Central memory CD8-positive, alpha-beta T cell (primary cell): Measurements from ENCODE around the gene EFL1.

Experiments used
- ATAC-seq: fragments of 150-1000 bp; cut with Tn5 transposase; replicated peaks from 2 replicates; pipeline ENCODE4 v1.10.0; 2022; ENCODE audit warnings: mild to moderate bottlenecking, moderate FRiP score, moderate number of reproducible peaks; ENCODE audit not compliant: poor library complexity, severe bottlenecking; ENCODE audit errors: extremely low read depth
- DNase-seq, 2 donors: peaks; one replicate each; pipeline ENCODE4 v3.0.0; 2021; ENCODE audit warnings: low spot score in 2 of 2
- H3K27ac Mint-ChIP-seq: one replicate; pipeline ENCODE4 v1.8.0; 2022; ENCODE audit warnings: low read depth, mild to moderate bottlenecking, moderate library complexity, mixed read lengths
- H3K27me3 Mint-ChIP-seq: one replicate; pipeline ENCODE4 v1.8.0; 2022; ENCODE audit warnings: mixed read lengths
- H3K36me3 Mint-ChIP-seq: one replicate; pipeline ENCODE4 v1.8.0; 2022; ENCODE audit warnings: mild to moderate bottlenecking, moderate library complexity, mixed read lengths; ENCODE audit not compliant: insufficient read depth
- H3K4me1 Mint-ChIP-seq: one replicate; pipeline ENCODE4 v1.8.0; 2022; ENCODE audit warnings: mixed read lengths
- H3K4me3 Mint-ChIP-seq: one replicate; pipeline ENCODE4 v1.8.0; 2022; ENCODE audit warnings: mild to moderate bottlenecking, moderate library complexity, mixed read lengths
- H3K9me3 Mint-ChIP-seq: one replicate; pipeline ENCODE4 v1.8.0; 2022; ENCODE audit warnings: mixed read lengths

EFL1 gene

DNA sequence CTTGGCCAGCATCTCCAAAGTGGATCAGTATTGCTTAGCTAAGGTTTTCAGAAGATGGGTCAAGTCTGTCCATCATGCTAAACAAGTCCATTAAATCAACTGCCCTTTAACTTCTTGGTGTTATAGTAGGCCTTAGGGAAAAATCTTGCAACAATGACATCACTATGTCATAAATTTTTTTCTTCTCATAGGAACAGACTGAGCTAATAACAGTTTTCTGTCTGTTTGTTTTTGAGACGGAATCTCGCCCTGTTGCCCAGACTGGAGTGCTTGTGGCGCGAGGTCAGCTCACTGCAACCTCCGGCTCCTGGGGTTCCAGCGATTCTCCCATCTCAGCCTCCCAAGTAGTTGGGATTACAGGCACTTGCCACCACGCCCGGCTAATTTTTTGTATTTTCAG, 94.2 kb downstream of the EFL1 start:
- no peak overlapping the region for H3K27ac Mint-ChIP-seq
- DNase-seq (no peak), ATAC-seq (no peak)
- no peaks in the 10 kb centered on the region for H3K27me3 Mint-ChIP-seq
- H3K9me3 Mint-ChIP-seq, result no peaks in the 10 kb centered on the region
- H3K36me3 Mint-ChIP-seq, result peaks cover 3% of the 10 kb centered on the region
- H3K4me3 Mint-ChIP-seq, result no peak overlapping the region
- H3K4me1 Mint-ChIP-seq, result no peaks in the 10 kb centered on the region

DNA sequence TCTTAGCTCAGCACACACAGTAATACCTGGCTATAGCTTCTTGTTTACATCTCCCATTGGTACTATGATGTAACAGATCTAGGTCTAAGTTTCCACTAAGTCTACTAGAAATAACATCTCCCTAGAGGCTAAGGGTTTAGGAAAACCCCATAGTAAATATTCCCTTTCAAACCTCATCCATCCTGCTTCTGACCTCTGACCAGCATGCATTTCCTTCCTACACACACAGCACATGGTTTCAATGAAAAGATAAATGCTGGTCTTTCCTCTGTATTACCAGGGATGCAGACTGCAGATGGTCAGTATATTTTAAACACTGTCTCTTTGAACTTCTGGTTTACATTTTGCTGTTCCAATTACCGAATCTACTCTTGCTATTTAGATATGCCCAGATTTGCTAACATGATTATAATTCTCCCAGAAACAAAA, 96.6 kb downstream of the EFL1 start:
- peaks cover 14% of the 10 kb centered on the region for H3K36me3 Mint-ChIP-seq
- H3K9me3 Mint-ChIP-seq, result no peaks in the 10 kb centered on the region
- H3K27me3 Mint-ChIP-seq, result no peaks in the 10 kb centered on the region
- H3K4me3 Mint-ChIP-seq, result no peak overlapping the region
- DNase-seq (no peak), ATAC-seq (no peak)
- no peaks in the 10 kb centered on the region for H3K4me1 Mint-ChIP-seq
- no peak overlapping the region for H3K27ac Mint-ChIP-seq

DNA sequence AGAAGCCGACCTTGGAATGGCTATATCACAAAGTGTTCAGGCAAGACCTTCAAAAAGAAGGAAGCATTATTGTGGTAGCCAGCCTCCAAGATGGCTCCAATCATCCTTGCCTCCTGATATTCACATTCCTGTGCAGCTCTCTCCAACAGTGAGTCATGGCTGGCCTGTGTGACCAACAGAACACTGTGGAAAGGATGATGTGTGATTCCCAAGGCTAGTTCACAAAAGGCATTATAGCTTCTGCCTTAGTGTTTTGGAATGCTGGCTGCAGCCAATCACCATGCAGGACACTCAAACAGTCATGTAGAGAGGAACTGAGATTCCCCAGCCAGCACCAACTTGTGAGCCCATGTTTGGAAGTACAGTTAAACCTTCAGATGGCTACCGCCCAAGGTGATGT, 102.6 kb downstream of the EFL1 start:
- Mint-ChIP-seq H3K36me3 (peaks cover 17% of the 10 kb centered on the region), H3K4me1 (no peaks in the 10 kb centered on the region), H3K9me3 (no peaks in the 10 kb centered on the region), H3K27me3 (no peaks in the 10 kb centered on the region), H3K27ac (no peak overlapping the region), H3K4me3 (no peak overlapping the region)
- no peak for ATAC-seq
- no peak for DNase-seq

DNA sequence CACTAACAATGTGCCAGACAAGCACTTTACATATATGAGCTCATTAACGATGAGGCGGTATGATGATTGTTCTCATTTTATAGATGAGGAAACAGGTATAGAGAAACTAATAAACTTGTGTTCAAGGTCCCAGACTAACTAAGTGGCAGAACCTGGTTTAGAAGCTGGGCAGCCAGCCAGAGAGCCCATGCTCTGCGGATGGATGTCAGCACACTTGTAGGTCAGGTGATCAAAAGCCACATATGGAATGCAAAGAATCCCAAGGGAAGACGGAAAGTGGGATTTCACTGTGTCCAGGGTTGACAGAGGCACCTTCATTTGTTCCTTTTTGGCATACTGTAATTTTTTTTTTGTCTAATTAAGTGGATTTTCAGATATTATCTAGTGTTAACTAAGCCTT, 103.7 kb downstream of the EFL1 start:
- Mint-ChIP-seq H3K4me3 (no peak overlapping the region), H3K27me3 (no peaks in the 10 kb centered on the region), H3K36me3 (peaks cover 19% of the 10 kb centered on the region), H3K27ac (no peak overlapping the region), H3K9me3 (no peaks in the 10 kb centered on the region), H3K4me1 (no peaks in the 10 kb centered on the region)
- ATAC-seq, result no peak
- no peak for DNase-seq

DNA sequence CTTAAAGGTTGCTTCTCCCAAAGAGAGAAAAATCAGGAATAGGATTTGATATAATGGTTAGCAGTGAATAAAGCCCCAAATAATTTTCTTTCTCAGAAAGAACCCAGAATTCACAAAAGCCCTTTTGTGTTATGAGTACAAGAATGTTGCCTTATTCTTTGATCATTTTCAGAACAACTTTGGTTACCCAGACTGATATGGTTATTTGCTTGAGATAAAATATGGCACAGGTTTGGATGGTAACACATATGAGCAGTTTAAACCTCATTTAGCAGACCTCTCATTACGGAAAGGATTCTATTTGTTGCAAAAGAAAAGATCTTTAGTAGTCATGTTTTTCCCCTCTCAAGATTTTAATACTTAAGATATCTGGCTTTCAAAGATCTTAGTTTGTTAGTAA, 111.9 kb downstream of the EFL1 start:
- Mint-ChIP-seq H3K36me3 (peaks cover 18% of the 10 kb centered on the region), H3K4me3 (no peak overlapping the region), H3K4me1 (no peaks in the 10 kb centered on the region), H3K27ac (no peak overlapping the region), H3K27me3 (no peaks in the 10 kb centered on the region), H3K9me3 (no peaks in the 10 kb centered on the region)
- ATAC-seq, result no peak
- no peak for DNase-seq

DNA sequence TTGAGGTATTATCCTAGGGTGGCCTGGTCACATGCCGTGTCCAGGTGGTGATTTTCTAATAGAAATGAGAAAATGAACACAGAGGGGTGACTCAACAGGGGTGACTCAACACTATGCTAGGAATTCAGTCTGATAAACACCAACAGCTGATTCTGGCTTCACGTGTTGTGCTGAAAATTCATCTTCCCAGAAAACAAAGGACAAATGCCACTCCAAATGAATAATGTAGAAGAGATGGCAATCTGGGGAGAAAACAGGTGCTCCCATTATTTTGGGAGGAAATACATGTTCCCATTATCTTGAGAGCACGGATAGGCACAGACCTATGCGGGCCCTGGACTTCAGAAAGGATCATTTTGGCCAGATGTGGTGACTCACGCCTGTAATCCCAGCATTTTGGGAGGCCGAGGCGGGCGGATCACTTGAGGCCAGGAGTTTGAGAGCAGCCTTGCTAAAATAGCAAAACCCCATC, 115.5 kb downstream of the EFL1 start:
- DNase-seq (no peak), ATAC-seq (no peak)
- no peaks in the 10 kb centered on the region for H3K4me1 Mint-ChIP-seq
- no peaks in the 10 kb centered on the region for H3K9me3 Mint-ChIP-seq
- peaks cover 14% of the 10 kb centered on the region for H3K36me3 Mint-ChIP-seq
- no peak overlapping the region for H3K27ac Mint-ChIP-seq
- no peaks in the 10 kb centered on the region for H3K27me3 Mint-ChIP-seq
- no peak overlapping the region for H3K4me3 Mint-ChIP-seq

DNA sequence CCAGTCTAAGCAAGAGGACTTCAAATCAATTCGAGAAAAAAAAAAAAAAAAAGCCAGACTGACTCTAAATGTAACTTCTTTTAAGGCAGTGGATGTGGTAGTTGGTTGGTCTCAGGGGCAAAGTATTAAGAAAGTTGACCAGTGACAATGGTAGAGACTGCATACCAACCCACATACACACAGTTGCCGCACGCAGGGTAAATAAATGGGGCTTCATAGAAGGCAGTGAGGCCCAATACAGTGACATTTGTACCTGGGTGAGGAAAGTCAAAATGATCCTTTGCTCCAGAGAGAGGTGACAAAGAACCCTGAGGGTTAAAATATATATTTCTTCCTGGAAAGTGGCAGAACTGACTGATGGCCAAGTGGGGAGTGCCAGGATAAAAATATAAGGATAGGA, 116.0 kb downstream of the EFL1 start:
- Mint-ChIP-seq H3K36me3 (peaks cover 11% of the 10 kb centered on the region), H3K9me3 (no peaks in the 10 kb centered on the region), H3K27me3 (no peaks in the 10 kb centered on the region), H3K4me1 (no peaks in the 10 kb centered on the region), H3K27ac (no peak overlapping the region), H3K4me3 (no peak overlapping the region)
- DNase-seq (no peak), ATAC-seq (no peak)

DNA sequence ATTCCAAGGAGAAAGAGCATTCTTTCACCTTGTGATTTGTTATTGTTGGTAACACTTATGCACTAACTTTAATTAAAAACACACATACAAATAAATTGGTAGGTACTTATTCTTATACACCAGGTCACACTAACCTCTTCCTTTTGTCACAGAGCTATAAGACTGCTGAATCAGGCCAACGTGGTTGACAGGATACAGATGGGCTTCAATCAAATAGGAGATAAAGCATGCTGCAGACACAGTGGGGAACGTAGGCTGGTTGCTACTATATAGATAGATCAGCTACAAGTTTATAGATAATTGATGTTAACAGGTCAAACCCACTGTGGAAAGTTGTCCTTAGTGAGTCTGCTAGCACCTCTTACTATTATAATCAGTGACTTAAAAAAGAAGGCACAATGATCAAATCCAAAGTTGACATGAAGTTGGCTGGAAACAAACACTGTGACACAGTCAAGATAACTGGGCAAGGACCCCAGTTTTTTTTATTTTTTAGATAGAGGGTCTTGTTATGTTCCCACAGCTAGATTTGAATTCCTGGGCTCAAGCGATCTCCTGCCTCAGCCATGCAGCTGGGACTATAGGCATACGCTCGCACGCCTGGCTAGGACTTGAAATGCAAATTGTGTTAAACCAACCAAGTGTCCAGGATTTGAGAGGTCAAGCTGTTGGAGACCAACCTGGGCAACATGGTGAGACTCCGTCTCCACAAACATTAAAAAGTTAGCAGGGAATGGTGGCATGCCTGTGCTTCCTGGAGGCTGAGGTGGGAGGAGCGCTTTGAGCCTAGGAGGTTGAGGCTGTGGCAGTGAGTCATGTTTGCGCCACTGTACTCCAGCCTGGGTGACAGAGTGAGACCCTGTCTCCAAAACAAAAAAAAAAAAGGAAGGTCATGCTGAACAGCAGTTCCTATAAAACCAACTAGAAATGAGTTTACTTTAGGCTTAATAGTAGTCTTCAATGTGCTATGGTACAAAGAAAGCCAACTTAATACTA, 118.8 kb downstream of the EFL1 start:
- H3K9me3 Mint-ChIP-seq, result no peaks in the 10 kb centered on the region
- no peak overlapping the region for H3K27ac Mint-ChIP-seq
- no peak for DNase-seq

DNA sequence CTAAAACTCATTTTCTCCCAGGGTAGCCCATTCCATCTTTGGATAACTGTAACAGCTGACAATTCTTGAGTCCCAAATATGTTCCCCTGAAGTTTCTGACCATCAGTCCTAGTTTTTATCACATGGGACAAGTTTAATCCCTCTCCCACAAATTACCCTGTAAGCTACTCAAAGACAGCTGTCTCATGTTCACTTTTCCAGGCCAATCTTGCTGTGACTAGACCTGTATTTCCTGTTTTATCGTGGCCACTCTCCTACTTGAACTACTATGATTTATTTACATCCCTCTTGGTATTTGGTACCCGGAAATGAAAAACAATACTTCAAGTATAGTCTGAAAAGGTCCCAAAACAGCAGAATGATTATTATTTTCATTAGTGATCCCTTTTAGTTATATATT, 121.6 kb downstream of the EFL1 start:
- ATAC-seq, result no peak
- Mint-ChIP-seq H3K4me1 (no peaks in the 10 kb centered on the region), H3K36me3 (peaks cover 12% of the 10 kb centered on the region), H3K4me3 (no peak overlapping the region), H3K27ac (peak overlapping the region; percentile 69), H3K27me3 (no peaks in the 10 kb centered on the region), H3K9me3 (no peaks in the 10 kb centered on the region)
- no peak for DNase-seq

More for the DNA sequence above, 118.8 kb downstream of the EFL1 start:
- Mint-ChIP-seq H3K36me3 (peaks cover 7% of the 10 kb centered on the region), H3K4me1 (no peaks in the 10 kb centered on the region), H3K27me3 (no peaks in the 10 kb centered on the region), H3K4me3 (no peak overlapping the region)
- ATAC-seq, result no peak

DNA sequence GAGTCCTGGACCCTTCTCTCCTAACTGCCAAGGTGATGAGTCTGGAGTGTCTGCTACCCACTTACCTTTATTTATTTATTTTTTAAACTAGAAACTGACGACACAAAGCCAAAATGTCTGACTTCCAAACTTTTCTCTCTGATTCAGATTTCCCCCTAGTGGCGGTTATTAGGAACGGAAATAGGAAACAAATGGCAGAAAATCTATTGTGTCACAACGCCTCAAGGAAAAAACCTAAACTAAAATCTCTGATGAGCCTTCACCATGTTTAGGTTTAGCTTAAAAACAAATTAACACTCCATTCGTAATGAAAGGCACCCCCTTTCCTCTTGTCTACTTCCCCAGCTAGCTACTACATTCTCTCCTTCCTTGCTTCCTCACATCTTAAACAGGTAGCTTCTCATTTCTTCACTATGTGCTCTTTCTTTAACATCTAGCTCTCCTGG, 122.7 kb downstream of the EFL1 start:
- Mint-ChIP-seq H3K27me3 (no peaks in the 10 kb centered on the region), H3K27ac (no peak overlapping the region), H3K36me3 (peaks cover 12% of the 10 kb centered on the region), H3K9me3 (no peaks in the 10 kb centered on the region), H3K4me3 (no peak overlapping the region), H3K4me1 (no peaks in the 10 kb centered on the region)
- ATAC-seq, result no peak
- DNase-seq, result no peak

DNA sequence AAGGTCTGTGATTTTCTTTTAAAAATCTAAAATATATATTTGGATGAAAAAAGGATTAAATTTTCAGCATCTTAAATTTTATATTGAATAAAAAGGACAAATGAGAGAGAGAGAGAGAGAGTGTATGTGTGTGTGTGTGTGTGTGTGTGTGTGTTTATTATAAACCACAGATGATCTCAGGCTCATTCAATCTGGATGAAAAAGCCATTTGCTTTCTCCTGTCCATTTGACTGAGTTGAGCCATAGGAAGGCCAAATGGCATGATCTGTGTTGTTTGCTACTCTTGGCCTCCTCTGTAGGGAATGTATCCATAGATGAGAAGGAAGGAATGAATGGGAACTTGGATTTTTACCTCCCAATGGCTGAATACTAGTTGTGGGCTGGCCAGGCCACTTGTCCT, 124.2 kb downstream of the EFL1 start:
- no peak overlapping the region for H3K4me3 Mint-ChIP-seq
- ATAC-seq, result no peak
- H3K27me3 Mint-ChIP-seq, result no peaks in the 10 kb centered on the region
- no peak for DNase-seq
- no peaks in the 10 kb centered on the region for H3K9me3 Mint-ChIP-seq
- H3K4me1 Mint-ChIP-seq, result no peaks in the 10 kb centered on the region
- H3K27ac Mint-ChIP-seq, result no peak overlapping the region
- H3K36me3 Mint-ChIP-seq, result peaks cover 16% of the 10 kb centered on the region

DNA sequence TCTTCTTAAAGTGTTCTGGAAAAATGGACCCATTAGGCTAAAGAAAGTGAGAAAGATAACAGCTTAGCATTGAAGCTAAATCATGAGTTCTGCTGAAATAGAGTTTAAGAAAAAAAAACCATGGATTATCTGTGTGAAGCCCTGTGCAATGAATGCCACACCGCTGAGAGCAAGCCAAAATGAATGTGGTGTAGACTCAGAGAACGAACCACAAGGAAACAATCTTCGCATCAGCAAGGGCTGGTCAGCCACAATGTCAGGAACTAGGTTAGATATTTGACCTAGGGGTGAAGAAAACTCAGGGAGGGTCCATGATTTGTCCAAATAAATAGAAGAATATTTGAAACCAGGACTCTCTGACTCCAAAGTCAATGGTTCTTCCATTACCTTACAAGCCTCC, 125.3 kb downstream of the EFL1 start:
- H3K9me3 Mint-ChIP-seq, result no peaks in the 10 kb centered on the region
- no peaks in the 10 kb centered on the region for H3K27me3 Mint-ChIP-seq
- peaks cover 19% of the 10 kb centered on the region for H3K36me3 Mint-ChIP-seq
- DNase-seq (no peak), ATAC-seq (no peak)
- no peak overlapping the region for H3K4me3 Mint-ChIP-seq
- H3K4me1 Mint-ChIP-seq, result no peaks in the 10 kb centered on the region
- no peak overlapping the region for H3K27ac Mint-ChIP-seq

DNA sequence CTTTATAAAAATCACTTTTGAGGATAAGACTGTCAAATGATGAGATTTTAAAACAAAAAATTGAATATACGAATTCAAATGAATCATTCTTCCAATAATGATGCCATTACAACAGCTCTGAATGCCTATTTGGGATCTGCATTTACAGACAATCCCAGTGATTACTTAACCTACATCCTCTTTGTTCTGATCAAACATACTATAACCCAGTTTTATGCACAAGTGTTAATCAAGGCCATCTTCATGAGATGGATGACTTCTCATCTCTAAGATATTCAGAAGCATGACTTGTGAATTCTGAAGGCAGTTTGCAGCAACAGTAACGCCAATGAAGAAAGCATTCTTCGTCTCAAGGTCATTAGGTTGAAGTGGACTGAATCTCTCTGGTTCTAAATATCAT, 126.4 kb downstream of the EFL1 start:
- Mint-ChIP-seq H3K4me3 (no peak overlapping the region), H3K27ac (no peak overlapping the region), H3K36me3 (peaks cover 19% of the 10 kb centered on the region), H3K4me1 (no peaks in the 10 kb centered on the region), H3K27me3 (no peaks in the 10 kb centered on the region), H3K9me3 (no peaks in the 10 kb centered on the region)
- DNase-seq (no peak), ATAC-seq (no peak)
